Activated CD8-positive, alpha-beta T cell treated with anti-CD3 and anti-CD28 coated beads, Interleukin-2, amount 10 ng/mL, durations not matched to agents 7 days and 5 days (primary cell): Measurements from ENCODE around the gene TOMM40L. TPM values are rescaled to one million over a fixed set of nuclear protein-coding genes. Genes with fewer than 3 reads are reported as not detected.
A peak's percentile ranks its signal among the peaks of the same experiment; 100 is the strongest.

Experiments used
- ATAC-seq: fragments of 150-1000 bp; cut with Tn5 transposase; one replicate; pipeline ENCODE4 v1.10.0; 2021; ENCODE audit warnings: moderate library complexity
- CTCF ChIA-PET: fragments of 350-600 bp; sonication (Branson Sonifier 250); formaldehyde crosslinking; loops from one replicate; lab custom pipeline; 2021; ENCODE audit warnings: antibody characterized with exemption; lab: Charles Lee
- POLR2A ChIA-PET: fragments of 350-600 bp; sonication (Branson Sonifier 250); formaldehyde crosslinking; loops from one replicate; lab custom pipeline; 2021; ENCODE audit warnings: antibody characterized with exemption; lab: Charles Lee
- DNase-seq: peaks from one replicate; pipeline ENCODE4 v3.0.0-alpha.2; 2020
- H3K27ac Mint-ChIP-seq: one replicate; pipeline ENCODE4 v1.8.0; 2021; ENCODE audit warnings: mild to moderate bottlenecking, mixed read lengths
- H3K27me3 Mint-ChIP-seq: one replicate; pipeline ENCODE4 v1.8.0; 2021; ENCODE audit warnings: low read depth, mixed read lengths
- H3K36me3 Mint-ChIP-seq: one replicate; pipeline ENCODE4 v1.8.0; 2021; ENCODE audit warnings: low read depth, mixed read lengths
- H3K4me1 Mint-ChIP-seq: one replicate; pipeline ENCODE4 v1.8.0; 2021; ENCODE audit warnings: low read depth, mixed read lengths
- H3K4me3 Mint-ChIP-seq: one replicate; pipeline ENCODE4 v1.8.0; 2021; ENCODE audit warnings: mild to moderate bottlenecking, mixed read lengths
- H3K9me3 Mint-ChIP-seq: one replicate; pipeline ENCODE4 v1.8.0; 2022; ENCODE audit warnings: mixed read lengths; ENCODE audit not compliant: insufficient read depth
- total RNA-seq, 2 experiments: library from RNA; stranded (reverse); gene quantifications; one replicate each; pipeline ENCODE4 v1.2.3, GENCODE V29; 2021

The TOMM40L gene
- total RNA-seq, 2 experiments from 2014 or later, result 19.1 to 22.0 TPM

- Mint-ChIP-seq H3K27me3 (no peaks in the 10 kb centered on the region), H3K9me3 (no peaks in the 10 kb centered on the region), H3K4me1 (peaks cover 76% of the 10 kb centered on the region), H3K4me3 (no peak overlapping the region), H3K27ac (peak overlapping the region; percentile 67), H3K36me3 (no peaks in the 10 kb centered on the region)
- POLR2A ChIA-PET, result no interaction called here
- DNase-seq (no peak), ATAC-seq (no peak)
- CTCF ChIA-PET, result interaction anchor here (2.3 to 18.1 kb wide), 2 partner anchors 15 to 26 kb away, joined by 15 to 331 read pairs; partner anchors contain the start of genes APOA2, FCER1G and TOMM40L
Measured at GRCh38 chr1:161196521-161197451, 29.1 kb upstream of the TOMM40L start.

GRCh38 chr1:161197560-161198193 is 28.2 kb upstream of the TOMM40L start:
- no peak for ATAC-seq
- no peak for DNase-seq
- H3K27me3 Mint-ChIP-seq, result no peaks in the 10 kb centered on the region
- H3K27ac Mint-ChIP-seq, result peak overlapping the region; percentile 67
- no peak overlapping the region for H3K4me3 Mint-ChIP-seq
- peaks cover 5% of the 10 kb centered on the region for H3K36me3 Mint-ChIP-seq
- no peaks in the 10 kb centered on the region for H3K9me3 Mint-ChIP-seq
- POLR2A ChIA-PET, result interaction anchor here (0.7 to 1.5 kb wide), 2 partner anchors 12 to 192 kb away, joined by 4 to 8 read pairs; no protein-coding TSS in a partner anchor
- CTCF ChIA-PET, result interaction anchor here (1.7 to 18.1 kb wide), 3 partner anchors 16 to 93 kb away, joined by 5 to 331 read pairs (median 15); partner anchors contain the start of genes APOA2, FCER1G and TOMM40L
- H3K4me1 Mint-ChIP-seq, result peaks cover 74% of the 10 kb centered on the region

- H3K36me3 Mint-ChIP-seq, result peaks cover 9% of the 10 kb centered on the region
- H3K27me3 Mint-ChIP-seq, result no peaks in the 10 kb centered on the region
- H3K4me3 Mint-ChIP-seq, result no peak overlapping the region
- CTCF ChIA-PET, result interaction anchor here (1.4 to 18.1 kb wide), 4 partner anchors 16 to 93 kb away, joined by 3 to 331 read pairs (median 10); partner anchors contain the start of genes APOA2, FCER1G, PPOX and TOMM40L
- DNase-seq (no peak), ATAC-seq (no peak)
- no peaks in the 10 kb centered on the region for H3K9me3 Mint-ChIP-seq
- POLR2A ChIA-PET, result interaction anchor here (0.6 to 1.9 kb wide), 4 partner anchors 13 to 191 kb away, joined by 3 to 9 read pairs (median 6); partner anchors contain the start of gene PPOX
- H3K27ac Mint-ChIP-seq, result peak overlapping the region; percentile 17
- peaks cover 73% of the 10 kb centered on the region for H3K4me1 Mint-ChIP-seq
Measured at GRCh38 chr1:161198194-161198896, 27.5 kb upstream of the TOMM40L start.

- H3K4me3 Mint-ChIP-seq, result no peak within 1 kb of the TSS
- no peaks in the 10 kb centered on the region for H3K27me3 Mint-ChIP-seq
- ChIA-PET POLR2A (interaction anchor here (1.5 to 1.9 kb wide), 2 partner anchors 14 to 33 kb away, joined by 8 to 9 read pairs; partner anchors contain the start of gene PPOX), CTCF (interaction anchor here (1.4 to 18.1 kb wide), 4 partner anchors 17 to 92 kb away, joined by 3 to 331 read pairs (median 10); partner anchors contain the start of genes APOA2, FCER1G, PPOX and TOMM40L)
- DNase-seq, result no peak
- peak within 1 kb of the TSS; percentile 95 for H3K27ac Mint-ChIP-seq
- H3K4me1 Mint-ChIP-seq, result peaks cover 79% of the 10 kb centered on the region
- ATAC-seq, result no peak
- H3K36me3 Mint-ChIP-seq, result peaks cover 15% of the 10 kb centered on the region
- H3K9me3 Mint-ChIP-seq, result no peaks in the 10 kb centered on the region
Measured at GRCh38 chr1:161198897-161199431, 26.9 kb upstream of the TOMM40L start, which contains the start of gene ADAMTS4. Gene ADAMTS4, minus strand, starts transcription at chr1:161199054. Its CDS starts 427 bp downstream, at chr1:161198627.

- Mint-ChIP-seq H3K9me3 (no peaks in the 10 kb centered on the region), H3K4me3 (no peak overlapping the region), H3K36me3 (peaks cover 21% of the 10 kb centered on the region), H3K4me1 (peaks cover 82% of the 10 kb centered on the region), H3K27me3 (no peaks in the 10 kb centered on the region), H3K27ac (peak overlapping the region; percentile 95)
- DNase-seq (no peak), ATAC-seq (no peak)
- CTCF ChIA-PET, result interaction anchor here (1.4 to 18.1 kb wide), 4 partner anchors 23 to 92 kb away, joined by 3 to 331 read pairs (median 6); partner anchors contain the start of genes APOA2, FCER1G, PPOX and TOMM40L
- POLR2A ChIA-PET, result interaction anchor here (0.5 to 1.9 kb wide), 2 partner anchors 14 to 33 kb away, joined by 3 to 9 read pairs; partner anchors contain the start of gene PPOX
Measured at GRCh38 chr1:161199506-161200139, 26.2 kb upstream of the TOMM40L start.

- peak; percentile 46 for DNase-seq
- no peak for ATAC-seq
- H3K4me3 Mint-ChIP-seq, result peak overlapping the region; percentile 45
- CTCF ChIA-PET, result interaction anchor here (1.0 to 18.1 kb wide), 7 partner anchors 9 to 182 kb away, joined by 3 to 331 read pairs (median 9); partner anchors contain the start of genes APOA2, FCER1G, PPOX and TOMM40L
- POLR2A ChIA-PET, result interaction anchor here (0.5 to 3.7 kb wide), 7 partner anchors 11 to 47 kb away, joined by 3 to 31 read pairs (median 3); partner anchors contain the start of genes TOMM40L and UFC1
- H3K4me1 Mint-ChIP-seq, result peaks cover 79% of the 10 kb centered on the region
- no peaks in the 10 kb centered on the region for H3K9me3 Mint-ChIP-seq
- H3K36me3 Mint-ChIP-seq, result peaks cover 27% of the 10 kb centered on the region
- no peaks in the 10 kb centered on the region for H3K27me3 Mint-ChIP-seq
- H3K27ac Mint-ChIP-seq, result peak overlapping the region; percentile 95
Measured at GRCh38 chr1:161200421-161200991, 25.4 kb upstream of the TOMM40L start.

GRCh38 chr1:161200992-161201835 is 24.6 kb upstream of the TOMM40L start:
- H3K4me3 Mint-ChIP-seq, result peak overlapping the region; percentile 93
- H3K27me3 Mint-ChIP-seq, result no peaks in the 10 kb centered on the region
- DNase-seq (no peak), ATAC-seq (no peak)
- POLR2A ChIA-PET, result interaction anchor here (0.5 to 3.7 kb wide), 28 partner anchors 9 to 935 kb away, joined by 3 to 38 read pairs (median 4); partner anchors contain the start of genes APOA2, ARHGAP30, B4GALT3 and DEDD
- no peaks in the 10 kb centered on the region for H3K9me3 Mint-ChIP-seq
- H3K27ac Mint-ChIP-seq, result peak overlapping the region; percentile 95
- H3K4me1 Mint-ChIP-seq, result peaks cover 78% of the 10 kb centered on the region
- CTCF ChIA-PET, result interaction anchor here (0.7 to 18.1 kb wide), 12 partner anchors 9 to 188 kb away, joined by 3 to 331 read pairs (median 8); partner anchors contain the start of genes APOA2, B4GALT3, FCER1G and PPOX
- H3K36me3 Mint-ChIP-seq, result peaks cover 33% of the 10 kb centered on the region

- ChIA-PET CTCF (interaction anchor here (0.6 to 18.1 kb wide), 13 partner anchors 8 to 187 kb away, joined by 3 to 331 read pairs (median 8); partner anchors contain the start of genes APOA2, B4GALT3, FCER1G and PPOX), POLR2A (interaction anchor here (0.5 to 3.7 kb wide), 29 partner anchors 9 to 936 kb away, joined by 3 to 38 read pairs (median 5); partner anchors contain the start of genes APOA2, ARHGAP30, B4GALT3 and DEDD)
- DNase-seq (peak; percentile 99), ATAC-seq (peak; percentile 99)
- Mint-ChIP-seq H3K4me3 (peak within 1 kb of the TSS; percentile 93), H3K27ac (peak within 1 kb of the TSS; percentile 95), H3K4me1 (peaks cover 78% of the 10 kb centered on the region), H3K27me3 (no peaks in the 10 kb centered on the region), H3K36me3 (peaks cover 41% of the 10 kb centered on the region), H3K9me3 (no peaks in the 10 kb centered on the region)
Measured at GRCh38 chr1:161201836-161202712, 23.8 kb upstream of the TOMM40L start, which contains the start of gene NDUFS2. Gene NDUFS2, plus strand, starts transcription at chr1:161202367. Its CDS starts 19 bp downstream, at chr1:161202386.
